HEK293 (cell line): Measurements from ENCODE around the gene STK32C.

Source experiments
- CTCF ChIA-PET: fragments of 350-600 bp; formaldehyde crosslinking; extraction: SDS; loops from one replicate; lab custom pipeline; 2021; ENCODE audit warnings: antibody characterized with exemption; lab: Yijun Ruan, JAX
- POLR2A ChIA-PET: fragments of 300-600 bp; formaldehyde crosslinking; extraction: SDS; loops from one replicate; lab custom pipeline; 2020; ENCODE audit warnings: antibody characterized with exemption, inconsistent platforms; lab: Yijun Ruan, JAX
- H3K27ac ChIP-seq: fragments of 200-500 bp; sonication (Bioruptor generic); 2 replicates; pipeline ENCODE4 v1.5.1; 2014; ENCODE audit warnings: low read depth, low read length, control low read depth, inconsistent platforms; ENCODE audit errors: extremely low read depth
- H3K36me3 ChIP-seq, 2 experiments: fragments of 200-500 bp in 1 of 2; sonication (Bioruptor generic) in 1 of 2; 1 replicate in 1 of 2; 2 replicates in 1 of 2; pipeline ENCODE4 v1.5.1; 2014 to 2017; ENCODE audit warnings: inconsistent platforms in 2 of 2, low read length in 2 of 2; ENCODE audit not compliant: control insufficient read depth in 2 of 2, insufficient read depth in 1 of 2
- H3K4me1 ChIP-seq: fragments of 200-500 bp; sonication (Bioruptor generic); 2 replicates; pipeline ENCODE4 v1.5.1; 2014; ENCODE audit warnings: mild to moderate bottlenecking, low read length, inconsistent platforms; ENCODE audit not compliant: control insufficient read depth, insufficient read depth
- H3K4me3 ChIP-seq: 2 replicates; pipeline ENCODE4 v1.5.1; 2011; ENCODE audit warnings: low read depth, mild to moderate bottlenecking, control low read depth, low read length, moderate library complexity
- H3K9me3 ChIP-seq: fragments of 200-500 bp; sonication (Bioruptor generic); 2 replicates; pipeline ENCODE4 v1.5.1; 2014; ENCODE audit warnings: low read depth, low read length, inconsistent platforms; ENCODE audit not compliant: control insufficient read depth, insufficient read depth
- AEBP2 ChIP-seq: fragments of 450-650 bp; formaldehyde crosslinking; IDR thresholded peaks from 2 replicates; pipeline ENCODE4 v1.5.1; 2016; ENCODE audit warnings: missing biosample characterization, missing genetic modification characterization, borderline replicate concordance
- ATF2 ChIP-seq: fragments of 450-650 bp; formaldehyde crosslinking; IDR thresholded peaks from 2 replicates; pipeline ENCODE4 v1.5.1; 2016; ENCODE audit warnings: missing biosample characterization, missing genetic modification characterization, low read depth
- BCL11B ChIP-seq: fragments of 450-650 bp; formaldehyde crosslinking; IDR thresholded peaks from 2 replicates; pipeline ENCODE4 v1.5.1; 2016; ENCODE audit warnings: low read depth, missing biosample characterization, missing genetic modification characterization
- HOXA7 ChIP-seq: sonication (generic); formaldehyde crosslinking; IDR thresholded peaks from 2 replicates; pipeline ENCODE4 v1.8.1; 2022; ENCODE audit warnings: missing genetic modification reagents, borderline replicate concordance
- KLF10 ChIP-seq: fragments of 450-650 bp; IDR thresholded peaks from 2 replicates; pipeline ENCODE4 v1.5.1; 2018; ENCODE audit warnings: missing biosample characterization, mild to moderate bottlenecking, missing genetic modification characterization
- KLF7 ChIP-seq: fragments of 450-650 bp; formaldehyde crosslinking; IDR thresholded peaks from 2 replicates; pipeline ENCODE4 v1.5.1; 2016; ENCODE audit warnings: missing biosample characterization, missing genetic modification characterization, borderline replicate concordance
- MEIS1 ChIP-seq: sonication (generic); formaldehyde crosslinking; IDR thresholded peaks from 2 replicates; pipeline ENCODE4 v1.8.1; 2022; ENCODE audit warnings: missing genetic modification reagents, mild to moderate bottlenecking, borderline replicate concordance
- SALL2 ChIP-seq: fragments of 450-650 bp; formaldehyde crosslinking; IDR thresholded peaks from 2 replicates; pipeline ENCODE4 v1.5.0; 2017; ENCODE audit warnings: missing biosample characterization, mild to moderate bottlenecking, missing genetic modification characterization, borderline replicate concordance
- TCF7L2 ChIP-seq: IDR thresholded peaks from 2 replicates; pipeline ENCODE4 v1.6.1; 2011; ENCODE audit warnings: low read depth, mild to moderate bottlenecking, inconsistent platforms, low read length, moderate library complexity, borderline replicate concordance
- ZBTB17 ChIP-seq: fragments of 450-650 bp; formaldehyde crosslinking; IDR thresholded peaks from 2 replicates; pipeline ENCODE4 v1.5.1; 2016; ENCODE audit warnings: missing biosample characterization, missing genetic modification characterization
- ZBTB44 ChIP-seq: fragments of 450-650 bp; IDR thresholded peaks from 2 replicates; pipeline ENCODE4 v1.5.1; 2018; ENCODE audit warnings: missing biosample characterization, mild to moderate bottlenecking, missing genetic modification characterization
- ZFP3 ChIP-seq: fragments of 450-650 bp; formaldehyde crosslinking; IDR thresholded peaks from 2 replicates; pipeline ENCODE4 v1.5.1; 2016; ENCODE audit warnings: low read depth, missing biosample characterization, missing genetic modification characterization
- ZNF133 ChIP-seq: fragments of 450-650 bp; formaldehyde crosslinking; IDR thresholded peaks from 2 replicates; pipeline ENCODE4 v1.5.1; 2016; ENCODE audit warnings: missing biosample characterization, missing genetic modification characterization
- ZNF202 ChIP-seq: fragments of 450-650 bp; formaldehyde crosslinking; IDR thresholded peaks from 2 replicates; pipeline ENCODE4 v1.5.1; 2016; ENCODE audit warnings: missing biosample characterization, missing genetic modification characterization, borderline replicate concordance
- ZNF248 ChIP-seq: fragments of 450-650 bp; formaldehyde crosslinking; IDR thresholded peaks from 2 replicates; pipeline ENCODE4 v1.5.1; 2017; ENCODE audit warnings: missing biosample characterization, missing genetic modification characterization
- ZNF26 ChIP-seq: fragments of 450-650 bp; formaldehyde crosslinking; IDR thresholded peaks from 2 replicates; pipeline ENCODE4 v1.5.1; 2016; ENCODE audit warnings: missing biosample characterization, missing genetic modification characterization
- ZNF292 ChIP-seq: fragments of 450-650 bp; formaldehyde crosslinking; IDR thresholded peaks from 2 replicates; pipeline ENCODE4 v1.5.1; 2016; ENCODE audit warnings: low read depth, missing biosample characterization, missing genetic modification characterization, borderline replicate concordance
- ZNF350 ChIP-seq: fragments of 450-650 bp; formaldehyde crosslinking; IDR thresholded peaks from 2 replicates; pipeline ENCODE4 v1.5.0; 2017; ENCODE audit warnings: missing biosample characterization, mild to moderate bottlenecking, missing genetic modification characterization
- ZNF354C ChIP-seq: fragments of 450-650 bp; formaldehyde crosslinking; IDR thresholded peaks from 2 replicates; pipeline ENCODE4 v1.5.1; 2016; ENCODE audit warnings: missing biosample characterization, missing genetic modification characterization, low read depth, borderline replicate concordance
- ZNF37A ChIP-seq: fragments of 450-650 bp; IDR thresholded peaks from 2 replicates; pipeline ENCODE4 v1.5.1; 2018; ENCODE audit warnings: missing biosample characterization, missing genetic modification characterization
- ZNF596 ChIP-seq: fragments of 450-650 bp; IDR thresholded peaks from 2 replicates; pipeline ENCODE4 v1.5.0; 2018; ENCODE audit warnings: missing biosample characterization, mild to moderate bottlenecking, missing genetic modification characterization, moderate library complexity
- ZNF623 ChIP-seq: fragments of 450-650 bp; formaldehyde crosslinking; IDR thresholded peaks from 2 replicates; pipeline ENCODE4 v1.5.1; 2016; ENCODE audit warnings: missing biosample characterization, missing genetic modification characterization
- ZNF707 ChIP-seq: fragments of 450-650 bp; formaldehyde crosslinking; IDR thresholded peaks from 2 replicates; pipeline ENCODE4 v1.5.1; 2016; ENCODE audit warnings: missing biosample characterization, missing genetic modification characterization
- ZNF776 ChIP-seq: fragments of 450-650 bp; formaldehyde crosslinking; IDR thresholded peaks from 2 replicates; pipeline ENCODE4 v1.5.0; 2017; ENCODE audit warnings: missing biosample characterization, missing genetic modification characterization, borderline replicate concordance
- ZNF830 ChIP-seq: fragments of 450-650 bp; IDR thresholded peaks from 2 replicates; pipeline ENCODE4 v1.5.0; 2018; ENCODE audit warnings: missing biosample characterization, missing genetic modification characterization, low read depth, mild to moderate bottlenecking, moderate library complexity
- ZNF837 ChIP-seq: fragments of 450-650 bp; formaldehyde crosslinking; IDR thresholded peaks from 2 replicates; pipeline ENCODE4 v1.5.1; 2016; ENCODE audit warnings: missing biosample characterization, missing genetic modification characterization
- ZSCAN16 ChIP-seq: fragments of 450-650 bp; formaldehyde crosslinking; IDR thresholded peaks from 2 replicates; pipeline ENCODE4 v1.5.1; 2016; ENCODE audit warnings: missing biosample characterization, missing genetic modification characterization
- ZSCAN18 ChIP-seq: fragments of 450-650 bp; formaldehyde crosslinking; IDR thresholded peaks from 2 replicates; pipeline ENCODE4 v1.5.1; 2016; ENCODE audit warnings: missing biosample characterization, missing genetic modification characterization
- ZSCAN23 ChIP-seq: fragments of 450-650 bp; formaldehyde crosslinking; IDR thresholded peaks from 2 replicates; pipeline ENCODE4 v1.5.1; 2016; ENCODE audit warnings: missing biosample characterization, missing genetic modification characterization

Gene STK32C

GRCh38 chr10:132347211-132347930, 39.6 kb upstream of the STK32C start (continued):
- no peak for TF ChIP-seq ZSCAN18
- TF ChIP-seq ZNF837 (tag by site-specific recombination) = no peak
- TF ChIP-seq ZNF776 (tag by site-specific recombination) = no peak
- no peak for TF ChIP-seq BCL11B (tag by site-specific recombination)
- no peak for TF ChIP-seq ZNF830 (tag by site-specific recombination)
- TF ChIP-seq ZSCAN16 (tag by site-specific recombination) = no peak
- no peak for TF ChIP-seq SALL2
- TF ChIP-seq ZFP3 = no peak
- TF ChIP-seq, all 188 proteins: peak for 3

GRCh38 chr10:132346806-132347205, 39.1 kb upstream of the STK32C start:
- POLR2A ChIA-PET = no interaction called here
- peaks cover 0 to 11% of the 10 kb centered on the region in 2 experiments; a peak in 2 of 3 replicates for H3K36me3 ChIP-seq
- no peaks in the 10 kb centered on the region for H3K9me3 ChIP-seq
- no peak overlapping the region for H3K4me3 ChIP-seq
- CTCF ChIA-PET = no interaction called here
- H3K27ac ChIP-seq = no peak overlapping the region
- TF ChIP-seq ZNF248 (no peak), ATF2 (no peak), ZNF623 (no peak), ZNF596 (tag by site-specific recombination) (no peak), ZSCAN16 (tag by site-specific recombination) (no peak), ZBTB17 (tag by site-specific recombination) (no peak), MEIS1 (CRISPR knock-in tag) (no peak), ZNF354C (tag by site-specific recombination) (no peak), ZNF202 (no peak), ZNF707 (no peak), KLF7 (no peak)
- no peaks in the 10 kb centered on the region for H3K4me1 ChIP-seq

GRCh38 chr10:132345345-132345744, 37.6 kb upstream of the STK32C start:
- ChIA-PET CTCF (no interaction called here), POLR2A (no interaction called here)
- Histone ChIP-seq H3K4me3 (no peak overlapping the region), H3K9me3 (no peaks in the 10 kb centered on the region), H3K4me1 (no peaks in the 10 kb centered on the region), H3K36me3 (peaks cover 0 to 11% of the 10 kb centered on the region in 2 experiments; a peak in 2 of 3 replicates), H3K27ac (no peak overlapping the region)
- no peak for TF ChIP-seq KLF10 (tag by site-specific recombination)
- TF ChIP-seq ZNF133 (tag by site-specific recombination) = no peak
- no peak for TF ChIP-seq ZNF292
- no peak for TF ChIP-seq ZNF26 (tag by site-specific recombination)
- no peak for TF ChIP-seq ZBTB44 (tag by site-specific recombination)
- TF ChIP-seq HOXA7 (CRISPR knock-in tag) = no peak
- no peak for TF ChIP-seq ZSCAN23 (tag by site-specific recombination)
- no peak for TF ChIP-seq TCF7L2
- TF ChIP-seq ZNF350 = no peak
- TF ChIP-seq ZNF37A (tag by site-specific recombination) = no peak
- no peak for TF ChIP-seq AEBP2 (tag by site-specific recombination)
